SK-N-SH treated with all-trans-retinoic acid at 6 μM for 48 hours (cell line): ENCODE data around the gene PHKG1.
"Not testable (repeated sequence)": the region's sequence is repeated elsewhere in the genome, so short reads cannot be mapped to it uniquely, and the experiment has no call there.

Experiments used
- ATAC-seq: fragments of 200-7000 bp; cut with Tn5 transposase; 3 replicates; pipeline ENCODE4 v1.9.1; 2020; ENCODE audit warnings: mild to moderate bottlenecking, moderate library complexity
- ARNTL ChIP-seq: fragments of 450-650 bp; formaldehyde crosslinking; IDR thresholded peaks from 2 replicates; pipeline ENCODE4 v1.5.0; 2020; ENCODE audit warnings: low read depth, mild to moderate bottlenecking, moderate library complexity, borderline replicate concordance
- BACH2 ChIP-seq: fragments of 250-450 bp; sonication (Bioruptor Pico); IDR thresholded peaks from 2 replicates; pipeline ENCODE4 v1.9.0; 2021; ENCODE audit warnings: mild to moderate bottlenecking, borderline replicate concordance
- CREB5 ChIP-seq: fragments of 250-450 bp; sonication (Bioruptor Pico); IDR thresholded peaks from 2 replicates; pipeline ENCODE4 v1.5.1; 2020; ENCODE audit warnings: low read depth, mild to moderate bottlenecking, moderate library complexity
- CSDC2 ChIP-seq: fragments of 250-450 bp; sonication (Bioruptor Pico); IDR thresholded peaks from 2 replicates; pipeline ENCODE4 v1.5.0; 2020; ENCODE audit warnings: mild to moderate bottlenecking, moderate library complexity
- ESRRG ChIP-seq: fragments of 250-450 bp; sonication (Bioruptor Pico); IDR thresholded peaks from 2 replicates; pipeline ENCODE4 v1.6.1; 2021; ENCODE audit warnings: mild to moderate bottlenecking
- OSR1 ChIP-seq: fragments of 250-450 bp; sonication (Bioruptor Pico); IDR thresholded peaks from 2 replicates; pipeline ENCODE4 v1.8.0; 2022; ENCODE audit warnings: moderate library complexity, mild to moderate bottlenecking, inconsistent platforms
- PATZ1 ChIP-seq: fragments of 250-450 bp; sonication (Bioruptor Pico); IDR thresholded peaks from 2 replicates; pipeline ENCODE4 v1.8.0; 2020; ENCODE audit warnings: mild to moderate bottlenecking, moderate library complexity, borderline replicate concordance
- RARB ChIP-seq: fragments of 250-450 bp; sonication (Bioruptor Pico); IDR thresholded peaks from 2 replicates; pipeline ENCODE4 v1.8.0; 2021; ENCODE audit warnings: mild to moderate bottlenecking, moderate library complexity
- TCF4 ChIP-seq: fragments of 250-450 bp; sonication (Bioruptor Pico); IDR thresholded peaks from 2 replicates; pipeline ENCODE4 v1.8.0; 2021; ENCODE audit warnings: mild to moderate bottlenecking, moderate library complexity, borderline replicate concordance
- TSHZ2 ChIP-seq: fragments of 250-450 bp; sonication (Bioruptor Pico); IDR thresholded peaks from 2 replicates; pipeline ENCODE4 v1.5.0; 2020; ENCODE audit warnings: mild to moderate bottlenecking, moderate library complexity
- ZFP3 ChIP-seq: fragments of 250-450 bp; sonication (Bioruptor Pico); IDR thresholded peaks from 2 replicates; pipeline ENCODE4 v1.5.0; 2020; ENCODE audit warnings: mild to moderate bottlenecking, moderate library complexity
- ZFP30 ChIP-seq: fragments of 450-650 bp; formaldehyde crosslinking; IDR thresholded peaks from 2 replicates; pipeline ENCODE4 v1.5.0; 2022; ENCODE audit warnings: mild to moderate bottlenecking, moderate library complexity
- ZNF565 ChIP-seq: fragments of 450-650 bp; formaldehyde crosslinking; conservative IDR thresholded peaks from 2 replicates; pipeline ENCODE4 v1.5.0; 2020; ENCODE audit warnings: low read depth, mild to moderate bottlenecking, moderate library complexity
- ZNF8 ChIP-seq: fragments of 450-650 bp; formaldehyde crosslinking; IDR thresholded peaks from 2 replicates; pipeline ENCODE4 v1.5.0; 2020; ENCODE audit warnings: mild to moderate bottlenecking, moderate library complexity

Gene PHKG1

DNA sequence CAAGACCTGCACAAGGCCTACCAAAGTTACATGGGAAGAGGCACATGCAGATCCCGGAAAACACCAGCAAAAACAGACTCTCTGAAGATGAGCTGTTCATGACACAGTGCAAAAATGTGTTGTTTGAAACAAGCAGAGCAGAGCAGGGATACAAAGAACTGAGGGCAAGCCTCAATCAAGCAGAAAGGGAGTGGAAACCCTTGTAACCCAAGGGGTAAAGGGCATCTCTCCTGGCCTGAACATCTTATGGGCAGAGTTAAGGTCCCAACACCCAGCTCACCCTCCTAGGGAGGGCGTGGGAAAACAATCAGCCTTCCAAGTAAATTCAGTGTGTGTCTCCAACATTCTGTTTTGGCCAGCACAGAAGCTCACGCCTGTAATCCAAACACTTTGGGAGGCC is 52.0 kb downstream of the PHKG1 start:
- TF ChIP-seq CSDC2 (CRISPR knock-in tag), result no peak
- TF ChIP-seq RARB, result no peak
- TF ChIP-seq ARNTL (CRISPR knock-in tag), result no peak
- TF ChIP-seq ZNF565 (CRISPR knock-in tag), result no peak
- TF ChIP-seq ESRRG (CRISPR knock-in tag), result no peak
- TF ChIP-seq TCF4 (CRISPR knock-in tag), result no peak
- no peak for ATAC-seq

DNA sequence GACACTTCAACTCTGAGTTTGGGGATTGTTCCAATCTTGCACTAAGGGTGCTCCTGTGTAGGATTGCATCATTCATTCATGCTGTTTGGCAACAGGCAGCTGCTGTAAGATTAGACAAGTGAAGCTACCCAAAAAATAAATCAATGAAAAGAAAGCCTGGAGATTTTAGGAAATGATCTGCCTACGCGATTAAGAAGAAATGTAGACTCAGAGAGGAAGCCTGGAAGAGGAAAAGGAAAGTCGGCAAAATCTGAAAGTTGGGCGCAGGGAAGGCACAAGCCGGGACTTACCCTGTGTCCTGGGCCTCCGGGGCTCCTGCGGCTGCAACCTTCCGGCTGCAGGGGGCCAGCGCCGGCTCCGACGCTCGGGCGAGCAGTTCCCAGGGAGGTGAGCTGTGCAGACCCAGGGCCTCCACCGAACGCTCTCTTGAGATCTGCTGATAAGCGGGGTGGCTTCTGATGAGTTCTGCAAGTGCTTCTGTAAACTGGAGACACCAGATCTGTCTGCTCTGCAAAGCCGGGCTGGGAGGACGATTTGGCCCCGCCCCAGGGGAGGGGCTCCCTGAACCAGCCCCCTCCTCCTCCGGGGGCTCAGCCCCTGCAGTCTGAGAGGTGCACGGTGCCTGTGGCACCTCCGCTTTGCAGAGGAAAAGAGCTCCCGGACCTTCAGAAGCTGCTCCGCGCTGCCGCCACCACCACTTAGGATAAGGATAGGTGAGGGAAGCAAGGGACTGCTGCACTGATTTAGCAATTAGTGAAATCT is 58.9 kb downstream of the PHKG1 start:
- TF ChIP-seq ZNF8 (CRISPR knock-in tag), result no peak
- TF ChIP-seq TSHZ2, result 0 out of 2 replicates have a peak, but pooled peaks have one; percentile 6
- TF ChIP-seq ZFP3, result no peak
- TF ChIP-seq PATZ1 (CRISPR knock-in tag), result peak; percentile 97
- TF ChIP-seq CREB5, result 0 out of 2 replicates have a peak, but pooled peaks have one; percentile 43
- TF ChIP-seq, all 23 proteins: peak for 3
- peak; percentile 96 for ATAC-seq

DNA sequence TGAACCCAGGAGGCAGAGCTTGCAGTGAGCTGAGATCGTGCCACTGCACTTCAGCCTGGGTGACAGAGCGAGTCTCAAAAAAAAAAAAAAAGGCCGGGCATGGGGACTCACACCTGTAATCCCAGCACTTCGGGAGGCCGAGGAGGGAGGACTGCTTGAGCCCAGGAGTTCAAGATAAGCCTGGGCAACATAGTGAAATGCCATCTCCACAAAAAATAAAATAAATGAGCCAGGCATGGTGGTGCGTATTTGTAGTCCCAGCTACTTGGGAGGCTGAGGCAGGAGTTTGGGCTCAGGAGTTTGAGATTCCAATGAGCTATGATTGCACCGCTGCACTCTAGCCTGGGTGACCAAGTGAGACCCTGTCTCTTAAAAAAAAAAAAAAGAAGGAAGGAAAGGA is 60.2 kb downstream of the PHKG1 start:
- not testable (repeated sequence) for ATAC-seq

GRCh38 chr7:56031556-56031955 is 61.2 kb downstream of the PHKG1 start:
- ATAC-seq, result not testable (repeated sequence)

DNA sequence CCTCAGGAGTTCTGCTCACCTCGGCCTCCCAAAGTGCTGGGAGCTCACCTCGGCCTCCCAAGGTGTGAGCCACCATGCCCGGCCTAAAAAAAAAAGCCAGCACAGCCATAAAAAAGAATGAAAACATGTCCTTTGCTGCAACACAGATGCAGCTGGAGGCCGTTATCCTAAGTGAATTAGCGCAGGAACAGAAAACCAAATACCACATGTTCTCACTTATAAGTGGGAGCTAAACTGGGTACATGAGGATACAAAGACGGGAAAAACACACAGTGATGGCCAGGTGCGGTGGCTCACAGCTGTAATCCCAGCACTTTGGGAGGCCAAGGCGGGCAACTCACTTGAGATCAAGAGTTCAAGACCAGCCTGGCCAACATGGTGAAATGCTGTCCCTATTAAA is 62.4 kb downstream of the PHKG1 start:
- 0 out of 2 replicates have a peak, but pooled peaks have one; percentile 48 for TF ChIP-seq TSHZ2
- peak; percentile 84 for TF ChIP-seq TCF4 (CRISPR knock-in tag)
- no peak for TF ChIP-seq ZFP30
- no peak for TF ChIP-seq BACH2
- TF ChIP-seq OSR1, result no peak

More for the DNA sequence above, 62.4 kb downstream of the PHKG1 start:
- ATAC-seq, result no peak
